Epithelial cell of esophagus (primary cell): ENCODE measurements around the gene LARP4B.

Source experiments
- DNase-seq: peaks from one replicate; pipeline ENCODE4 v3.0.0; 2010; ENCODE audit warnings: low read depth
- H3K4me3 ChIP-seq: 2 replicates; pipeline ENCODE4 v1.5.1; 2011; ENCODE audit warnings: mild to moderate bottlenecking, low read length, control low read depth
- CTCF ChIP-seq: IDR thresholded peaks from 2 replicates; pipeline ENCODE4 v1.5.1; 2011; ENCODE audit warnings: low read depth, mild to moderate bottlenecking, low read length, control low read depth, inconsistent platforms; ENCODE audit not compliant: insufficient read depth; ENCODE audit errors: missing control alignments

LARP4B gene

GRCh38 chr10:824497-824896 is 107.0 kb downstream of the LARP4B start:
- no peak for DNase-seq
- TF ChIP-seq CTCF, result no peak
- H3K4me3 ChIP-seq, result no peak overlapping the region

GRCh38 chr10:822661-823367 is 108.7 kb downstream of the LARP4B start:
- DNase-seq, result no peak
- H3K4me3 ChIP-seq, result no peak overlapping the region
- TF ChIP-seq CTCF, result no peak

- no peak for DNase-seq
- H3K4me3 ChIP-seq, result no peak overlapping the region
- no peak for TF ChIP-seq CTCF
Observed at GRCh38 chr10:822197-822596, 109.3 kb downstream of the LARP4B start.

- no peak for TF ChIP-seq CTCF
- DNase-seq, result no peak
- no peak overlapping the region for H3K4me3 ChIP-seq
Observed at GRCh38 chr10:821322-821721, 110.2 kb downstream of the LARP4B start.

- no peak for TF ChIP-seq CTCF
- H3K4me3 ChIP-seq, result no peak overlapping the region
- no peak for DNase-seq
Observed at GRCh38 chr10:819816-820215, 111.7 kb downstream of the LARP4B start.

- DNase-seq, result no peak
- H3K4me3 ChIP-seq, result no peak overlapping the region
- no peak for TF ChIP-seq CTCF
Observed at GRCh38 chr10:819326-819725, 112.2 kb downstream of the LARP4B start.
